ENCODE data around the gene SEMA5A. TPM values are rescaled to one million over a fixed set of nuclear protein-coding genes. Genes with fewer than 3 reads are reported as not detected.

Gene SEMA5A
- total and polyA plus RNA-seq, 11 donors: 4.6 to 71.5 (median 33.8) TPM

DNA sequence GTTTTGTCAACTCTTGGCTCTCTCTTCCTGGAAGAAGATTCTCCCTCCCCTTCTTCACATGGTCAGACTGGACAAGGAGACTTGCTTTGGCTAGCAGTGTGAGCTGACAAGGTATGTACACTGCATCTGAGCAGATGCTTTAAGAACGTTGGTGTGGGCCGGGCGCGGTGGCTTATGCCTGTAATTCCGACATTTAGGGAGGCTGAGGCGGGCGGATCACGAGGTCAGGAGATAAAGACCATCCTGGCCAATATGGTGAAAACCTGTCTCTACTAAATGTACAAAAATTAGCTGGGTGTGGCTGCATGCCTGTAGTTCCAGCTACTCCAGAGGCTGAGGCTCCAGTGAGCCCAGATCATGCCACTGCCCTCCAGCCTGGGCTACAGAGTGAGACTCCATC lies 26.4 kb upstream of the SEMA5A start:
- TF ChIP-seq CTCF (IDR thresholded peaks at IDR 0.05) (no peak), POLR2A (IDR thresholded peaks at IDR 0.05) (no peak)
- Histone ChIP-seq H3K4me3 (no peak overlapping the region), H3K36me3 (no peaks in the 10 kb centered on the region), H3K27me3 (no peaks in the 10 kb centered on the region), H3K9me3 (peaks cover 0 to 4% (median 0%) of the 10 kb centered on the region in 12 donors), H3K27ac (no peak overlapping the region), H3K4me1 (no peaks in the 10 kb centered on the region)
- WGBS, 4 donors: 90 to 97% (median 96%) methylated on average over 8 of the region's 8 CpGs
- ATAC-seq: no peak
- intact Hi-C loops (cut with DNase I): no loop called here
- DNase-seq: no peak

- intact Hi-C loops (cut with DNase I): no loop called here
- Histone ChIP-seq H3K4me3 (no peak overlapping the region), H3K27ac (no peak overlapping the region), H3K9me3 (peaks cover 0 to 4% (median 0%) of the 10 kb centered on the region in 12 donors), H3K4me1 (no peaks in the 10 kb centered on the region), H3K27me3 (no peaks in the 10 kb centered on the region), H3K36me3 (no peaks in the 10 kb centered on the region)
- TF ChIP-seq POLR2A (IDR thresholded peaks at IDR 0.05): no peak
- TF ChIP-seq CTCF (IDR thresholded peaks at IDR 0.05): no peak
- ATAC-seq: no peak
- DNase-seq: no peak
- WGBS, 4 donors: 80 to 83% (median 81%) methylated on average over 6 of the region's 6 CpGs
Measured at GRCh38 chr5:9570876-9571275, 25.0 kb upstream of the SEMA5A start.

GRCh38 chr5:9567039-9567438 lies 21.2 kb upstream of the SEMA5A start:
- H3K4me3 ChIP-seq: no peak overlapping the region
- H3K36me3 ChIP-seq: no peaks in the 10 kb centered on the region
- no peaks in the 10 kb centered on the region for H3K9me3 ChIP-seq
- intact Hi-C loops (cut with DNase I): no loop called here
- H3K27ac ChIP-seq: no peak overlapping the region
- TF ChIP-seq CTCF (IDR thresholded peaks at IDR 0.05) (no peak), POLR2A (IDR thresholded peaks at IDR 0.05) (no peak)
- H3K27me3 ChIP-seq: no peaks in the 10 kb centered on the region
- no peaks in the 10 kb centered on the region for H3K4me1 ChIP-seq
- ATAC-seq (no peak), DNase-seq (no peak)

GRCh38 chr5:9564752-9565151 lies 18.9 kb upstream of the SEMA5A start:
- H3K4me3 ChIP-seq: no peak overlapping the region
- no peak for TF ChIP-seq POLR2A (IDR thresholded peaks at IDR 0.05)
- no peak for TF ChIP-seq CTCF (IDR thresholded peaks at IDR 0.05)
- no peaks in the 10 kb centered on the region for H3K27me3 ChIP-seq
- no peaks in the 10 kb centered on the region for H3K4me1 ChIP-seq
- H3K36me3 ChIP-seq: no peaks in the 10 kb centered on the region
- 79 to 84% (median 82%) methylated on average over 4 of the region's 4 CpGs for WGBS, 4 donors
- no peak for ATAC-seq
- DNase-seq: no peak
- intact Hi-C loops (cut with DNase I): no loop called here
- H3K27ac ChIP-seq: no peak overlapping the region
- no peaks in the 10 kb centered on the region for H3K9me3 ChIP-seq
